Raji (cell line): ENCODE measurements around the gene ZMYM4.

ENCODE experiments used
- POLR2A ChIP-seq: IDR thresholded peaks from 2 replicates; pipeline ENCODE4 v1.6.1; 2011; ENCODE audit warnings: low read depth, low read length, control low read depth; ENCODE audit not compliant: insufficient read depth

Gene ZMYM4

GRCh38 chr1:35449334-35450008 lies 181.0 kb downstream of the ZMYM4 start:
- no peak for TF ChIP-seq POLR2A

GRCh38 chr1:35451125-35451528 lies 182.6 kb downstream of the ZMYM4 start:
- TF ChIP-seq POLR2A, result no peak

GRCh38 chr1:35452106-35452774 lies 183.7 kb downstream of the ZMYM4 start:
- TF ChIP-seq POLR2A, result no peak

GRCh38 chr1:35453031-35453430 lies 184.5 kb downstream of the ZMYM4 start:
- no peak for TF ChIP-seq POLR2A

GRCh38 chr1:35454176-35454575 lies 185.7 kb downstream of the ZMYM4 start:
- no peak for TF ChIP-seq POLR2A

- no peak for TF ChIP-seq POLR2A
These were observed 186.1 kb downstream of the ZMYM4 start for GRCh38 chr1:35454616-35455015.

- no peak for TF ChIP-seq POLR2A
These were observed 192.3 kb downstream of the ZMYM4 start for GRCh38 chr1:35460796-35461195.

GRCh38 chr1:35461966-35462651 lies 193.6 kb downstream of the ZMYM4 start:
- no peak for TF ChIP-seq POLR2A

- TF ChIP-seq POLR2A, result no peak
These were observed 194.7 kb downstream of the ZMYM4 start for GRCh38 chr1:35463232-35463631.

- TF ChIP-seq POLR2A, result no peak
These were observed 197.6 kb downstream of the ZMYM4 start for GRCh38 chr1:35466120-35466519.

GRCh38 chr1:35470977-35471613 lies 202.6 kb downstream of the ZMYM4 start:
- TF ChIP-seq POLR2A, result no peak
